Measurements from ENCODE around the gene PTGER3.

PTGER3 gene

DNA sequence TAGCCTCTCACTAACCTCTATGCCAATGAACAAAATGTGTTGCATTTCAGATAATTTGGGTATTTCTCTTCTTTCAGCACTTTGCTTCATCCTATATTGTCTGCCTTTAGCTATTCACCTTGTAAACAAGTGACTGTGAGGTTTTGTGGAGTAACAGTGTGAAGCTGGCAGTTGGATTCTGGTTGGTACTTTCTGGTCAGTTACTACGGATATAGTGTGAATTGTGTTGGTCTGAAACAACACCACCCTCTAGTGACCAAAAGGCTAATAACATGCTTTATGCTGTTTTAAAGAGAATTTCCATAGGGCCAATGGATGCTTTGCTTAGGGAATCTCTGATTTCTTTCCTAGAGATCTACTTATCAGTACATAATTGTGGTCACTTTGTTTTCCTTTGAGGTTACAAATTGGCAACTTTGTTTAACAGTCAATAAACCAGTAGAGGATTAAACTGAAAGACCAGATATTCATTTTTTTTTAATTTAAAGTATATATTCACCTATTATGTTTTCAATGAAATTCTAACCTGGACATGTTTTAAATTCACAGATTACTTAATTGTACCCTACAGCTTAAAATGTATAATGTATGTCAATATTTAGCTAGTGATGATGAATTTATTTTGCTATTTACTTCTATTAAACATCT lies 2.5 kb upstream of the PTGER3 start:
- DNase-seq (ENCODE audit: low read depth): no peak

- no peak for DNase-seq (ENCODE audit: low read depth)
Observed at GRCh38 chr1:71046891-71047634, 553 bp downstream of the PTGER3 start.

DNA sequence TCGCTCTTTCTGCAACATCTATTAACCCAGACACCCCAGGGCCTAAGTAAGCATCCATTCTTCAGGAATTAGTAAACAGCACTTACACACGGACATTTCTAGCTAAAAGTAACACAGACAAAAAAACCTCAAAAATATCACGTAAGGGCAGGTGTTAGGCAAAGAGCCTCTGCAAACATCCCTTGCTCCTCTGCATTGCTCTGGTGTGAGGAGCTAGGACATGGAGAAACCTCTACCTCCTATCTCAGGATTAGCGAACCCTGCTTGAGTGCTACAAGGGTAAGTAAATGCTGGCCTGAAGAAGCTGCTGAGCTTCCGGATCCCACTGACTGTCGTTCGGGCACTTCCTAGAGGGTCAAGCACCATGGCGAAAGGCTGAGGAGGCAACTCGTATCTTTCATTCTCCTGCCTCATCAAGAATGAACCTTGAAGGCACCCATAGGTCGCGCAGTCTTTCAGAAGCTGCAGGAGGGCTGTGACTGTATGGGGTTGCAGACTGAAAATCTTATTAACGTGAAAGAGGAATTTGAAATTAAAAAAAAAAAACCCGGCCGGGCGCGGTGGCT lies 2.1 kb downstream of the PTGER3 start:
- DNase-seq (ENCODE audit: low read depth): no peak

- DNase-seq (ENCODE audit: low read depth): no peak
Observed at GRCh38 chr1:71044833-71045232, 2.8 kb downstream of the PTGER3 start.

DNA sequence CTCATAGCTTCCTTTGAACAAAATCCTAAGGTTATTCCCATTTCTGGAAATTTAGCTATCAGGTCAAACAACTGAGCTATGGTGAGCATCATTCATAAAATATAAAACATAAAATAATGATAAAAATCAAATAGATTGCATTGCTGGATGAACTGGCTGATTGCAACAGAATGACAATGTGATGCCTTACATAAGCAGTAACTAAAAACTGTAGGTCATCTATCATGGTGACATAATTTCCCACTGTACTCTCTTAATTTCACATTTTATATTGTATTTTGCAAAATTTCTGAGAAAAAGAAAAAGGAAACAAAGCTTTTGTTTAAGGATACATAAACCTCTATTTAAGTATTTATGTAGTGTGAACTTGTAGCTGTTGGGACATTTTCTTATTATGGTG lies 4.6 kb downstream of the PTGER3 start:
- DNase-seq (ENCODE audit: low read depth): no peak

GRCh38 chr1:71041806-71042205 lies 5.8 kb downstream of the PTGER3 start:
- no peak for DNase-seq (ENCODE audit: low read depth)

GRCh38 chr1:71039661-71040262 lies 7.9 kb downstream of the PTGER3 start:
- no peak for DNase-seq (ENCODE audit: low read depth)

- DNase-seq (ENCODE audit: low read depth): no peak
Observed at GRCh38 chr1:71038942-71039341, 8.7 kb downstream of the PTGER3 start.

DNA sequence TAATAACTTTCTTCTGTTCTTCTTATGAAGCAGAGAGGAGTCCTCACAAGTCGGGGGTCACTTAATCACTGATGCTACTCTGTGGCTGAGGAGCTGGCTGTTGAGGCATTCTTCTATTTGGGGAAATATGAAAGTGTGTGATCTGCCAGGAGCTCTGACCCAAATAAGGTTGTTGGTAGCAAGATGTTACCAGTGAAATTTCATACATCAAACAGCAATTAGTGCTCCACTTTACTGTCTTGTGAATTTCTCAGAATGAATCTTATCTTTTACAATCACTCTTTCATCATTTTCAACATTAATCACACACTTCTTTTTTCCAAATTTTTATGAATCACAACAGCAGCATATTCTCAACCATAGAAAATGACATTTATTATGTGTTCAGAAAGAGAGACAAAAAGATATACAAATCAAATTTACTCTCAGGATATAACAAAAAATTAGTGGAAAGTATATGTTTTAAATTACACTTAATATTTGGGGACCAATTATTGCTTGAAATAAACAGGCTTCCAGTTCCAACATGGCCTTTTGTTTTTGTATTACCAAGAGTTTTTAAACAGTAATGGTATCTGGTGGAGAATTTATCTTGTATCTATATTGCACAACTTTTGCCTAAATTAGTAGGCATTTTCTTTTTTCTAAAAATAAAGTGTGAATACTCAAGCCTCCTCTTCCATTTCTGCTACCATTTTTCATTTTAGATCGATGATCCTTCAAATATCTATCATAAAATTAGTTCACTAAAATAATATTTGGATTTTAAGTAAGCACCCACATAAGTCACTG lies 9.6 kb downstream of the PTGER3 start:
- DNase-seq (ENCODE audit: low read depth): no peak

- DNase-seq (ENCODE audit: low read depth): no peak
Observed at GRCh38 chr1:71037066-71037465, 10.6 kb downstream of the PTGER3 start.

GRCh38 chr1:71033136-71033535 lies 14.5 kb downstream of the PTGER3 start:
- DNase-seq (ENCODE audit: low read depth): no peak

DNA sequence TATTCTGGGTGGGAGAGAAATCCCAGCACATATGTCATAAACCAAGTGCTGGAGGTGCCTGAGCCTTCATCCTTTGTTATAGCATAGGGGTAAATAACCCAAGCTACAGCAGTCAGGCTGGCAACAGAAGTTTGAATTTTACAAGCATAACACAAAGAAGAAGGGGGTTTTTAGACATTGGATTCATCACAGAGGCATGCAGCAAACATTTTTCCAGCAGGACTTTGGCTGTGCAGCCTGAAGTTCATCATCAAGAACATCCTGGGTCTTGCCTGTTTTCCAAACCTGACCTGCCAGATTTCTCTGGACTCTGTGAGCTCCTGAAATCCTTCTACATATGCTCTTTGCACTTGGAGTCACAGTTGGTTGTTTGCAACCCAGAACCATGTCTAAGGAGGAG lies 16.2 kb downstream of the PTGER3 start:
- no peak for DNase-seq (ENCODE audit: low read depth)

GRCh38 chr1:71030026-71030425 lies 17.6 kb downstream of the PTGER3 start:
- no peak for DNase-seq (ENCODE audit: low read depth)

GRCh38 chr1:71028981-71029380 lies 18.6 kb downstream of the PTGER3 start:
- no peak for DNase-seq (ENCODE audit: low read depth)

DNA sequence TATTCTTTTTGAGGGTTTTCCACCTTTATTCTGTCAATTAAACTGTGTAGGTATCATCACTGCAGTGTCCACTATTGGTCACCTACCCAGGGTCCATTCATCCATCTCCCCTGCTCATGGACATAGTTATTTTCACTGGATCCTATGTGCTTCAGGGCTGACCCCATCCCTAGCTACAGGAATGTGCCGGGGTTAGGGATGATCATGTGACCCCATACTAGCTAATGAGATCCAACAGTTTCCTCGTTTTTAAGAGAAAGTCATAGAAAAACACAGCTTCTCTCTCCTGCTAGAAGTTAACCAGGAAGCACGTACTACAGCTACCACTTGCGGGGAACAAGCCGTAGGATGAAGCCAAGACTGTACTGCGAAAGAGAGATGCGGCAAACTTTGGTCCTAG lies 19.6 kb downstream of the PTGER3 start:
- DNase-seq (ENCODE audit: low read depth): no peak

GRCh38 chr1:71026093-71026492 lies 21.5 kb downstream of the PTGER3 start:
- no peak for DNase-seq (ENCODE audit: low read depth)

- no peak for DNase-seq (ENCODE audit: low read depth)
Observed at GRCh38 chr1:71023515-71023914, 24.1 kb downstream of the PTGER3 start.

- no peak for DNase-seq (ENCODE audit: low read depth)
Observed at GRCh38 chr1:71019233-71019969, 28.2 kb downstream of the PTGER3 start.

DNA sequence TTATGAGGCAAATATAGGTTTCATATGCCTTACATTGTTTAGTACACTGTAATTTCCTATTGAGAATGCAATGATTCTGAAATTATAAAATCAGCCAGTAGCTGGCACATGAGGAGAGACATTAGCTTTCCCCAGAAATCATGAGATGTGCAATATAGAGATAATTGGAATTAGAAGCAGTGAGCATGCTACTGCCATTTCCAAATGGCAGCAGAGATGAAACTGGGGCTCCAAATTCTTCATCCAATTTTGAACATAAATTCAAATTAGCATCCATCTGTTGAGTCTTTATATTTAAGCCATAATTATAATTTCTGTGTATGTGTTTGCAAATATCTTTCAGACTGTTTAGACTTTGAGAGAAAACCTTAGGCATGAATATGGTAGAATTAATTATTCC lies 28.8 kb downstream of the PTGER3 start:
- no peak for DNase-seq (ENCODE audit: low read depth)

DNA sequence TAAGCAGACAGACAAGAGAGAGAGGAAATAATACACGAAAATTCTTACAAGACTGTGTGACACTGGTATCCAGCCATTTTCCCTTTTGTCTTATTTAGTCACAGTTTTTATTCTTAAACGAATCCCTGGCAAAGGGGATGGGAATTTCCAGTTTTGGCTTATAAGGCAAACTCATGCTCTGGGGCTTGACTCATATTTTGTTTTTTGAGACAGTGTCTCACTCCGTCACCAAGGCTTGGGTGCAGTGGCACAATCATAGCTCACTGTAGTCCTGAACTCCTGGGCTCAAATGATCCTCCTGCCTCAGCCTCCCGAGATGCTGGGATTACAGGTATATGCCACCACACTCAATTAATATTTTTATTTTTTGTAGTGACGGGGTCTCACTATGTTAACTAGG lies 31.9 kb downstream of the PTGER3 start:
- no peak for DNase-seq (ENCODE audit: low read depth)

DNA sequence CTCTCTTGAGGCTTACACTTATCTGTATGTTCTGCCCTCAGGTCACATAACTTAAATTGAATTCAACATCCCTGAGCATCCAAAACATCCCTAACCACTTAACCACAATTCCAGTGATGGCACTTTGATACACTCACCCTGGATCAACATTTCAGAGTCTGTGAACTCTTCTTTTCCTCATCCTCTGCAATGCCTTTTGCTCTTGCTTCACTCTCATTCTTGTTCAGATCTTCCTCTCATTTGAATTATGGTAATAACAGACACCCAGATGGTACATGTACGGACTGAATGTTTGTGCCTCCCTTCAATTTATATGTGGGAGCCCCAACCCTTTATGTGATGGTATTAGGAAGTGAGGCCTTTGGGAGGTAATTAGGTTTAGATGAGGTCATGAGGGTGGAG lies 33.4 kb downstream of the PTGER3 start:
- DNase-seq (ENCODE audit: low read depth): no peak

All from activated T-helper 1 cell treated with Interleukin-2 at 50 U/mL for 16 hours (primary cell).